Mesendoderm (in vitro differentiated cells): ENCODE results near the gene APOL1.

Experiments used
- DNase-seq: peaks from one replicate; pipeline ENCODE4 v3.0.0; 2013
- H2AK5ac ChIP-seq: 2 replicates; pipeline ENCODE4 v1.6.1; 2013; ENCODE audit warnings: low read length, inconsistent platforms
- H2BK120ac ChIP-seq: 2 replicates; pipeline ENCODE4 v1.6.1; 2013; ENCODE audit warnings: low read depth, mild to moderate bottlenecking, low read length, moderate library complexity, mixed read lengths
- H2BK15ac ChIP-seq: replicated peaks from 2 replicates; pipeline ENCODE4 v1.6.1; 2013; ENCODE audit warnings: low read depth, mild to moderate bottlenecking, moderate library complexity
- H2BK5ac ChIP-seq: 2 replicates; pipeline ENCODE4 v1.6.1; 2013; ENCODE audit warnings: low read length, inconsistent platforms
- H3K18ac ChIP-seq: 2 replicates; pipeline ENCODE4 v1.6.1; 2013; ENCODE audit warnings: mild to moderate bottlenecking, low read length, mixed read lengths
- H3K23ac ChIP-seq: one replicate; pipeline ENCODE4 v1.6.1; 2013; ENCODE audit warnings: low read length
- H3K27ac ChIP-seq: 2 replicates; pipeline ENCODE4 v1.5.1; 2013; ENCODE audit warnings: low read depth, mild to moderate bottlenecking, inconsistent platforms, low read length, moderate library complexity
- H3K27me3 ChIP-seq: 2 replicates; pipeline ENCODE4 v1.6.1; 2013; ENCODE audit warnings: low read length, control low read depth, mild to moderate bottlenecking, inconsistent platforms; ENCODE audit not compliant: insufficient read depth, poor library complexity
- H3K36me3 ChIP-seq: 2 replicates; pipeline ENCODE4 v1.6.1; 2013; ENCODE audit warnings: low read length, inconsistent platforms; ENCODE audit not compliant: control insufficient read depth, insufficient read depth
- H3K4ac ChIP-seq: one replicate; pipeline ENCODE4 v1.6.1; 2013; ENCODE audit warnings: low read depth, mild to moderate bottlenecking, low read length, moderate library complexity
- H3K4me1 ChIP-seq: 2 replicates; pipeline ENCODE4 v1.6.1; 2013; ENCODE audit warnings: low read depth, low read length, inconsistent platforms; ENCODE audit not compliant: control insufficient read depth
- H3K4me2 ChIP-seq: 2 replicates; pipeline ENCODE4 v1.6.1; 2013; ENCODE audit warnings: low read length
- H3K4me3 ChIP-seq: 2 replicates; pipeline ENCODE4 v1.5.1; 2013; ENCODE audit warnings: mild to moderate bottlenecking, low read length
- H3K56ac ChIP-seq: one replicate; pipeline ENCODE4 v1.6.1; 2013; ENCODE audit warnings: low read length
- H3K79me1 ChIP-seq: 2 replicates; pipeline ENCODE4 v1.6.1; 2013; ENCODE audit warnings: low read length, inconsistent platforms
- H3K79me2 ChIP-seq: 2 replicates; pipeline ENCODE4 v1.6.1; 2013; ENCODE audit warnings: mild to moderate bottlenecking, low read length; ENCODE audit not compliant: control insufficient read depth, insufficient read depth
- H3K9ac ChIP-seq: 2 replicates; pipeline ENCODE4 v1.6.1; 2013; ENCODE audit warnings: low read length, inconsistent platforms
- H4K5ac ChIP-seq: one replicate; pipeline ENCODE4 v1.6.1; 2013; ENCODE audit warnings: low read length
- H4K8ac ChIP-seq: one replicate; pipeline ENCODE4 v1.6.1; 2013; ENCODE audit warnings: low read depth, mild to moderate bottlenecking, control low read depth, low read length, moderate library complexity
- WGBS: extraction: QIAGEN DNeasy Blood & Tissue Kit; methylation state at CpG from one replicate; pipeline ENCODE4 v1.1.7; 2013; ENCODE audit warnings: low lambda C conversion rate, missing lambda C conversion rate; ENCODE audit not compliant: insufficient coverage; ENCODE audit errors: extremely low coverage; 5-methylcytosine and 5-hydroxymethylcytosine counted together
- small RNA-seq: library from polyadenylated mRNA; stranded (forward); fragments of <200 nt; extraction: miRNeasy Mini kit (QIAGEN cat#:217004); gene quantifications from one replicate; pipeline ENCODE3, GENCODE V24; 2013; ENCODE audit not compliant: insufficient read depth

Gene APOL1

GRCh38 chr22:36308880-36309279, 55.9 kb downstream of the APOL1 start:
- Histone ChIP-seq H3K4me3 (no peak overlapping the region), H3K9ac (no peak overlapping the region), H2BK120ac (no peak overlapping the region), H4K5ac (no peak overlapping the region), H3K4me1 (no peaks in the 10 kb centered on the region), H2BK5ac (no peak overlapping the region), H3K27me3 (no peaks in the 10 kb centered on the region), H3K18ac (no peak overlapping the region), H3K4ac (no peak overlapping the region), H4K8ac (no peak overlapping the region), H3K27ac (no peak overlapping the region), H3K56ac (no peak overlapping the region), H3K23ac (no peak overlapping the region), H2BK15ac (no peak overlapping the region), H3K79me2 (no peaks in the 10 kb centered on the region), H3K79me1 (peaks cover 3% of the 10 kb centered on the region), H3K36me3 (peaks cover 40% of the 10 kb centered on the region), H3K4me2 (no peak overlapping the region), H2AK5ac (no peak overlapping the region)
- no CpG with 5 or more reads among the region's 17 CpGs for WGBS
- DNase-seq: no peak

- H4K8ac ChIP-seq: no peak overlapping the region
- H3K79me2 ChIP-seq: no peaks in the 10 kb centered on the region
- H3K27ac ChIP-seq: no peak overlapping the region
- no peak overlapping the region for H2BK15ac ChIP-seq
- H2AK5ac ChIP-seq: no peak overlapping the region
- no peak overlapping the region for H3K56ac ChIP-seq
- H3K9ac ChIP-seq: no peak overlapping the region
- H2BK120ac ChIP-seq: no peak overlapping the region
- DNase-seq: no peak
- H3K23ac ChIP-seq: no peak overlapping the region
- no peak overlapping the region for H3K4me2 ChIP-seq
- no peaks in the 10 kb centered on the region for H3K4me1 ChIP-seq
- no peak overlapping the region for H3K18ac ChIP-seq
- H2BK5ac ChIP-seq: no peak overlapping the region
- no peak overlapping the region for H3K4ac ChIP-seq
- peaks cover 3% of the 10 kb centered on the region for H3K79me1 ChIP-seq
- no peaks in the 10 kb centered on the region for H3K27me3 ChIP-seq
- WGBS: no CpG with 5 or more reads among the region's 18 CpGs
- H3K4me3 ChIP-seq: no peak overlapping the region
- peaks cover 29% of the 10 kb centered on the region for H3K36me3 ChIP-seq
- H4K5ac ChIP-seq: no peak overlapping the region
These were observed 58.6 kb downstream of the APOL1 start for GRCh38 chr22:36311386-36312085.

- Histone ChIP-seq H3K18ac (no peak overlapping the region), H3K36me3 (peaks cover 34% of the 10 kb centered on the region), H4K8ac (no peak overlapping the region), H3K4me3 (no peak overlapping the region), H3K79me2 (no peaks in the 10 kb centered on the region), H2AK5ac (no peak overlapping the region), H3K79me1 (peaks cover 6% of the 10 kb centered on the region), H3K27ac (no peak overlapping the region), H3K4ac (no peak overlapping the region), H2BK5ac (no peak overlapping the region), H3K27me3 (no peaks in the 10 kb centered on the region), H2BK120ac (no peak overlapping the region), H3K56ac (no peak overlapping the region), H3K23ac (no peak overlapping the region), H2BK15ac (no peak overlapping the region), H3K4me2 (no peak overlapping the region), H3K4me1 (no peaks in the 10 kb centered on the region), H4K5ac (no peak overlapping the region), H3K9ac (no peak overlapping the region)
- no peak for DNase-seq
- no CpG with 5 or more reads among the region's 7 CpGs for WGBS
These were observed 62.4 kb downstream of the APOL1 start for GRCh38 chr22:36315325-36315724.

- Histone ChIP-seq H3K4me1 (no peaks in the 10 kb centered on the region), H3K36me3 (peaks cover 35% of the 10 kb centered on the region), H3K18ac (no peak overlapping the region), H3K23ac (no peak overlapping the region), H2AK5ac (no peak overlapping the region), H2BK120ac (no peak overlapping the region), H3K79me1 (peaks cover 5% of the 10 kb centered on the region), H3K4me3 (no peak overlapping the region), H3K27me3 (no peaks in the 10 kb centered on the region), H3K56ac (no peak overlapping the region), H3K9ac (no peak overlapping the region), H2BK5ac (no peak overlapping the region), H2BK15ac (no peak overlapping the region), H4K8ac (no peak overlapping the region), H3K27ac (no peak overlapping the region), H4K5ac (no peak overlapping the region), H3K4me2 (no peak overlapping the region), H3K4ac (no peak overlapping the region), H3K79me2 (no peaks in the 10 kb centered on the region)
- DNase-seq: no peak
- WGBS: no CpG with 5 or more reads among the region's 14 CpGs
These were observed 63.5 kb downstream of the APOL1 start for GRCh38 chr22:36316419-36316818.

Small RNA genes lying within 50 kb of the gene (small RNA-seq; reads per million reads assigned to genes)
- 0.90 reads per million for gene MIR6819
